PFSK-1 (cell line): ENCODE measurements around the gene LMO7.

Source experiments
- FOXP2 ChIP-seq: optimal IDR thresholded peaks from 2 replicates; pipeline ENCODE3; 2011; ENCODE audit warnings: borderline replicate concordance, control low read depth, inconsistent platforms; ENCODE audit not compliant: insufficient read depth; ENCODE audit errors: extremely low read length, extremely low read depth
- POLR2AphosphoS5 ChIP-seq: IDR thresholded peaks from 2 replicates; pipeline ENCODE4 v1.6.1; 2012; ENCODE audit warnings: low read depth, mild to moderate bottlenecking, control low read depth, low read length, moderate library complexity
- SIN3A ChIP-seq: IDR thresholded peaks from 2 replicates; pipeline ENCODE4 v1.6.1; 2012; ENCODE audit warnings: mild to moderate bottlenecking, low read length, moderate library complexity, borderline replicate concordance; ENCODE audit not compliant: insufficient read depth
- TAF1 ChIP-seq: IDR thresholded peaks from 2 replicates; pipeline ENCODE4 v1.6.1; 2012; ENCODE audit warnings: low read length, control low read depth, borderline replicate concordance; ENCODE audit not compliant: insufficient read depth
- TF ChIP-seq, protein P1 (sequence below), 2 experiments: IDR thresholded peaks; 2 replicates each; pipeline versions ENCODE4 v1.6.1 to v1.8.0; 2011 to 2012; ENCODE audit warnings: low read depth in 2 of 2, low read length in 2 of 2, control low read depth in 1 of 2, inconsistent platforms in 1 of 2, mild to moderate bottlenecking in 1 of 2, moderate library complexity in 1 of 2; ENCODE audit not compliant: insufficient read depth in 1 of 2

LMO7 gene

DNA sequence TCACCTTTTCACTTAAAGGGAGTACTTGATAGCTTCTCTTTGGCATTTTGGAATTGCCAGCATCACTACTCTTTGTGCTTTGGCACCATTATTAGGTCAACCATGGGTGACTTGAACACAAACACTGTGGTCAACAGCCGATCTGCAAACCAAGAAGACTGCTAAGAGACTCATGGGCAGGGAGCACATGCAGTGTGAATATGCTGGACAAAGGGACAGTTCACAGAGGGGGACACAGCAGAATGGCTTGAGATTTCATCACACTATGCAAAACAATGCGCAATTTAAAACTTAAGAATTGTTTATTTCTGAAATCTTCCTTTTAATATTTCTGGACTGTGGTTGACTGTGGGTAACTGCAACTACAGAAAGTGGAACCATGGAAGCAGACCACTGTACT, 64.4 kb downstream of the LMO7 start:
- TF ChIP-seq SIN3A (no peak), TAF1 (no peak), POLR2AphosphoS5 (no peak), FOXP2 (no peak)
- TF ChIP-seq, protein P1, sequence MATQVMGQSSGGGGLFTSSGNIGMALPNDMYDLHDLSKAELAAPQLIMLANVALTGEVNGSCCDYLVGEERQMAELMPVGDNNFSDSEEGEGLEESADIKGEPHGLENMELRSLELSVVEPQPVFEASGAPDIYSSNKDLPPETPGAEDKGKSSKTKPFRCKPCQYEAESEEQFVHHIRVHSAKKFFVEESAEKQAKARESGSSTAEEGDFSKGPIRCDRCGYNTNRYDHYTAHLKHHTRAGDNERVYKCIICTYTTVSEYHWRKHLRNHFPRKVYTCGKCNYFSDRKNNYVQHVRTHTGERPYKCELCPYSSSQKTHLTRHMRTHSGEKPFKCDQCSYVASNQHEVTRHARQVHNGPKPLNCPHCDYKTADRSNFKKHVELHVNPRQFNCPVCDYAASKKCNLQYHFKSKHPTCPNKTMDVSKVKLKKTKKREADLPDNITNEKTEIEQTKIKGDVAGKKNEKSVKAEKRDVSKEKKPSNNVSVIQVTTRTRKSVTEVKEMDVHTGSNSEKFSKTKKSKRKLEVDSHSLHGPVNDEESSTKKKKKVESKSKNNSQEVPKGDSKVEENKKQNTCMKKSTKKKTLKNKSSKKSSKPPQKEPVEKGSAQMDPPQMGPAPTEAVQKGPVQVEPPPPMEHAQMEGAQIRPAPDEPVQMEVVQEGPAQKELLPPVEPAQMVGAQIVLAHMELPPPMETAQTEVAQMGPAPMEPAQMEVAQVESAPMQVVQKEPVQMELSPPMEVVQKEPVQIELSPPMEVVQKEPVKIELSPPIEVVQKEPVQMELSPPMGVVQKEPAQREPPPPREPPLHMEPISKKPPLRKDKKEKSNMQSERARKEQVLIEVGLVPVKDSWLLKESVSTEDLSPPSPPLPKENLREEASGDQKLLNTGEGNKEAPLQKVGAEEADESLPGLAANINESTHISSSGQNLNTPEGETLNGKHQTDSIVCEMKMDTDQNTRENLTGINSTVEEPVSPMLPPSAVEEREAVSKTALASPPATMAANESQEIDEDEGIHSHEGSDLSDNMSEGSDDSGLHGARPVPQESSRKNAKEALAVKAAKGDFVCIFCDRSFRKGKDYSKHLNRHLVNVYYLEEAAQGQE (IDR thresholded peaks at IDR 0.05; ENCODE audit: insufficient read depth in 1 of 2, low read depth in 2 of 2, low read length in 2 of 2) = no peak

DNA sequence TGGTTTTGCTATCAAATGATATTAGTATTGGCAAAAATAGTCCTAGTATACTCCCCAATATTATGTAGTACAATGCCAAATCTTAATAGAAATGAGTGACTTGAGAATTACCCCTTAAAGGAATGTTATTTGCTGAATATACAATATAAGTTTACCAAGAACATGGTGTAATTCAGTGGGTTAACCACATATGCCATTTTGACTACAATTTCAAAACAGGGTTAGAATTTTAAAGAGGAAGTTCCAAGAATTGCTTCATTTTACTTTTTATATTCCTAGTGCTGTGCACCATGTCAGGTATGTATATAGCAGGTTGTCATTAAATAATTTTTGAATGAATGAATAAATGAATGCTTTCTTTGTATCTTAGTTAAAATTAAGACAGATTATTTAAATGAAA, 66.3 kb downstream of the LMO7 start:
- TF ChIP-seq POLR2AphosphoS5 = no peak
- no peak for TF ChIP-seq FOXP2
- TF ChIP-seq TAF1 = no peak
- TF ChIP-seq, protein P1 (IDR thresholded peaks at IDR 0.05; ENCODE audit: insufficient read depth in 1 of 2, low read depth in 2 of 2, low read length in 2 of 2) = no peak
- TF ChIP-seq SIN3A = no peak

DNA sequence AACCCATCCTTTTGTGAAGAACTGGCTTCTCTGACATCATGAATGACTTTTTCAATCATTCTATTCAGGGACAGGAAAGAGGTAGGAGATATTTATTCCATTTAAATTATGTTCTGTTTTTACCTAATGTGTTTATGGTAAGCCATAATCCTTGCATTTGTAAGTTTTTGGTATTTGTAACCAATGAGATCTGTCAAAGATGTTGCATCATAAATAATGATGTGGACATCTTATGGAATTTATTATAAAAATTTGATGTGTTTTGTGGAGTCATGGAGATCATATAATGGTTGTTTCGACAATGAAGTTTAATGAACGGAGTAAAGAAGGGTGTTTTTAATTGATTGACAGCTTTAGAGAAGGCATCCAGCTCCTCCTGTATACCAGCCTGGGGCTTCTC, 67.6 kb downstream of the LMO7 start:
- TF ChIP-seq SIN3A (no peak), POLR2AphosphoS5 (no peak), TAF1 (no peak), FOXP2 (no peak)
- TF ChIP-seq, protein P1 (IDR thresholded peaks at IDR 0.05; ENCODE audit: insufficient read depth in 1 of 2, low read depth in 2 of 2, low read length in 2 of 2) = no peak

- TF ChIP-seq FOXP2 (no peak), POLR2AphosphoS5 (no peak), TAF1 (no peak), SIN3A (no peak)
- TF ChIP-seq, protein P1 (IDR thresholded peaks at IDR 0.05; ENCODE audit: insufficient read depth in 1 of 2, low read depth in 2 of 2, low read length in 2 of 2) = no peak
These were observed 68.2 kb downstream of the LMO7 start for GRCh38 chr13:75704194-75704926.
